ENCODE data around the gene ABHD2. TPM values are rescaled to one million over a fixed set of nuclear protein-coding genes. Genes with fewer than 3 reads are reported as not detected.

ABHD2 gene
- total RNA-seq, 1 experiment from 2014 or later, result 15.6 TPM

GRCh38 chr15:89127054-89127702 lies 38.9 kb downstream of the ABHD2 start:
- no peak overlapping the region for H2BK15ac ChIP-seq (ENCODE audit: low read depth, low read length)
- Mint-ChIP-seq H3K27ac (no peak overlapping the region), H3K27me3 (ENCODE audit: low read depth) (no peaks in the 10 kb centered on the region), H3K36me3 (ENCODE audit: insufficient read depth in 1 of 3, low read depth in 3 of 3) (peaks cover 0 to 4% (median 2%) of the 10 kb centered on the region in 3 experiments; a peak in 3 of 7 replicates), H3K4me3 (no peak overlapping the region), H3K4me1 (peaks cover 9 to 11% of the 10 kb centered on the region in 2 experiments), H3K9me3 (no peaks in the 10 kb centered on the region)
- H2BK12ac ChIP-seq (ENCODE audit: insufficient read length, low read depth, low read length), result no peak overlapping the region
- H4K5ac ChIP-seq (ENCODE audit: insufficient read length, low read depth, low read length), result no peak overlapping the region
- no peaks in the 10 kb centered on the region for H3K23me2 ChIP-seq (ENCODE audit: insufficient read length, low read depth, low read length, poor library complexity, severe bottlenecking)
- TF ChIP-seq, protein P1, sequence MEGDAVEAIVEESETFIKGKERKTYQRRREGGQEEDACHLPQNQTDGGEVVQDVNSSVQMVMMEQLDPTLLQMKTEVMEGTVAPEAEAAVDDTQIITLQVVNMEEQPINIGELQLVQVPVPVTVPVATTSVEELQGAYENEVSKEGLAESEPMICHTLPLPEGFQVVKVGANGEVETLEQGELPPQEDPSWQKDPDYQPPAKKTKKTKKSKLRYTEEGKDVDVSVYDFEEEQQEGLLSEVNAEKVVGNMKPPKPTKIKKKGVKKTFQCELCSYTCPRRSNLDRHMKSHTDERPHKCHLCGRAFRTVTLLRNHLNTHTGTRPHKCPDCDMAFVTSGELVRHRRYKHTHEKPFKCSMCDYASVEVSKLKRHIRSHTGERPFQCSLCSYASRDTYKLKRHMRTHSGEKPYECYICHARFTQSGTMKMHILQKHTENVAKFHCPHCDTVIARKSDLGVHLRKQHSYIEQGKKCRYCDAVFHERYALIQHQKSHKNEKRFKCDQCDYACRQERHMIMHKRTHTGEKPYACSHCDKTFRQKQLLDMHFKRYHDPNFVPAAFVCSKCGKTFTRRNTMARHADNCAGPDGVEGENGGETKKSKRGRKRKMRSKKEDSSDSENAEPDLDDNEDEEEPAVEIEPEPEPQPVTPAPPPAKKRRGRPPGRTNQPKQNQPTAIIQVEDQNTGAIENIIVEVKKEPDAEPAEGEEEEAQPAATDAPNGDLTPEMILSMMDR (conservative IDR thresholded peaks at IDR 0.05), result peak; percentile 33; the same call in 2 of the 3 replicates
- no peak overlapping the region for H3K4me2 ChIP-seq (ENCODE audit: insufficient read depth, insufficient read length, low read length)
- no peaks in the 10 kb centered on the region for H3K79me2 ChIP-seq (ENCODE audit: insufficient read depth, low read length)
- WGBS (ENCODE audit: extremely low coverage, insufficient read length, low lambda C conversion rate), result no CpG with 5 or more reads among the region's 3 CpGs
- H3K9me3 ChIP-seq (ENCODE audit: control insufficient read depth, low read depth, low read length), result no peaks in the 10 kb centered on the region
- no peaks in the 10 kb centered on the region for H3K27me3 ChIP-seq (ENCODE audit: insufficient read depth, low read length)
- H3K4ac ChIP-seq (ENCODE audit: low read depth, low read length), result no peak overlapping the region
- H3K27ac ChIP-seq (ENCODE audit: insufficient read length, low read depth, low read length), result no peak overlapping the region
- H4K91ac ChIP-seq (ENCODE audit: insufficient read length, low read depth, low read length), result no peak overlapping the region
- H2AFZ ChIP-seq (ENCODE audit: low read length), result no peak overlapping the region
- H2BK5ac ChIP-seq (ENCODE audit: insufficient read length, low read length), result no peak overlapping the region
- no peak overlapping the region for H2AK5ac ChIP-seq (ENCODE audit: insufficient read length, low read length)
- H3K14ac ChIP-seq (ENCODE audit: insufficient read depth, low read length), result no peak overlapping the region
- H3K4me1 ChIP-seq (ENCODE audit: insufficient read depth, low read length), result no peaks in the 10 kb centered on the region
- no peak for DNase-seq
- no peak overlapping the region for H4K8ac ChIP-seq (replicated peaks; ENCODE audit: insufficient read length, low read depth, low read length)
- no peaks in the 10 kb centered on the region for H3K79me1 ChIP-seq (ENCODE audit: insufficient read depth, low read depth, low read length, poor library complexity, severe bottlenecking)
- H2BK20ac ChIP-seq (ENCODE audit: low read depth, low read length, poor library complexity, severe bottlenecking), result no peak overlapping the region
- no peak overlapping the region for H3K18ac ChIP-seq (ENCODE audit: insufficient read length, low read depth, low read length)
- H3T11ph ChIP-seq (ENCODE audit: low read length), result no peak overlapping the region
- H3K9ac ChIP-seq (ENCODE audit: extremely low read depth, insufficient read length, low read length), result no peak overlapping the region
- H4K20me1 ChIP-seq (ENCODE audit: control insufficient read depth, insufficient read depth, insufficient read length), result no peaks in the 10 kb centered on the region
- H2BK120ac ChIP-seq (ENCODE audit: low read depth, low read length, poor library complexity, severe bottlenecking), result no peak overlapping the region
- H3K56ac ChIP-seq (ENCODE audit: insufficient read length, low read depth, low read length), result no peak overlapping the region
- no peak overlapping the region for H3K23ac ChIP-seq (ENCODE audit: insufficient read length, low read depth, low read length)
